Stimulated activated naive B cell treated with anti-CD40 and anti-IgM and Interleukin-4, amounts not matched to agents 10 μg/mL and 1 μg/mL and 100 μg/mL, for 72 hours (primary cell): Measurements from ENCODE around the gene BASP1.
A peak's percentile ranks its signal among the peaks of the same experiment; 100 is the strongest.

ENCODE experiments used
- ATAC-seq, 2 donors: fragments of 150-1000 bp; cut with Tn5 transposase; replicated peaks; 2 replicates each; pipeline ENCODE4 v1.10.0; 2021; ENCODE audit warnings: moderate library complexity in 1 of 2
- DNase-seq: peaks from one replicate; pipeline ENCODE4 v3.0.0; 2021
- H3K27ac Mint-ChIP-seq: one replicate; pipeline ENCODE4 v1.8.0; 2022; ENCODE audit warnings: mild to moderate bottlenecking, mixed read lengths
- H3K27me3 Mint-ChIP-seq, 2 donors: one replicate each; pipeline ENCODE4 v1.8.0; 2022; ENCODE audit warnings: mixed read lengths in 2 of 2
- H3K36me3 Mint-ChIP-seq, 2 donors: one replicate each; pipeline ENCODE4 v1.8.0; 2022; ENCODE audit warnings: mixed read lengths in 2 of 2, mild to moderate bottlenecking in 1 of 2
- H3K4me1 Mint-ChIP-seq, 2 donors: one replicate each; pipeline ENCODE4 v1.8.0; 2022; ENCODE audit warnings: mixed read lengths in 2 of 2, mild to moderate bottlenecking in 1 of 2
- H3K4me3 Mint-ChIP-seq, 2 donors: one replicate each; pipeline ENCODE4 v1.8.0; 2022; ENCODE audit warnings: mild to moderate bottlenecking in 2 of 2, mixed read lengths in 2 of 2, moderate library complexity in 1 of 2
- H3K9me3 Mint-ChIP-seq, 2 donors: one replicate each; pipeline ENCODE4 v1.8.0; 2022; ENCODE audit warnings: mixed read lengths in 2 of 2, mild to moderate bottlenecking in 1 of 2

The BASP1 gene, protein sequence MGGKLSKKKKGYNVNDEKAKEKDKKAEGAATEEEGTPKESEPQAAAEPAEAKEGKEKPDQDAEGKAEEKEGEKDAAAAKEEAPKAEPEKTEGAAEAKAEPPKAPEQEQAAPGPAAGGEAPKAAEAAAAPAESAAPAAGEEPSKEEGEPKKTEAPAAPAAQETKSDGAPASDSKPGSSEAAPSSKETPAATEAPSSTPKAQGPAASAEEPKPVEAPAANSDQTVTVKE

DNA sequence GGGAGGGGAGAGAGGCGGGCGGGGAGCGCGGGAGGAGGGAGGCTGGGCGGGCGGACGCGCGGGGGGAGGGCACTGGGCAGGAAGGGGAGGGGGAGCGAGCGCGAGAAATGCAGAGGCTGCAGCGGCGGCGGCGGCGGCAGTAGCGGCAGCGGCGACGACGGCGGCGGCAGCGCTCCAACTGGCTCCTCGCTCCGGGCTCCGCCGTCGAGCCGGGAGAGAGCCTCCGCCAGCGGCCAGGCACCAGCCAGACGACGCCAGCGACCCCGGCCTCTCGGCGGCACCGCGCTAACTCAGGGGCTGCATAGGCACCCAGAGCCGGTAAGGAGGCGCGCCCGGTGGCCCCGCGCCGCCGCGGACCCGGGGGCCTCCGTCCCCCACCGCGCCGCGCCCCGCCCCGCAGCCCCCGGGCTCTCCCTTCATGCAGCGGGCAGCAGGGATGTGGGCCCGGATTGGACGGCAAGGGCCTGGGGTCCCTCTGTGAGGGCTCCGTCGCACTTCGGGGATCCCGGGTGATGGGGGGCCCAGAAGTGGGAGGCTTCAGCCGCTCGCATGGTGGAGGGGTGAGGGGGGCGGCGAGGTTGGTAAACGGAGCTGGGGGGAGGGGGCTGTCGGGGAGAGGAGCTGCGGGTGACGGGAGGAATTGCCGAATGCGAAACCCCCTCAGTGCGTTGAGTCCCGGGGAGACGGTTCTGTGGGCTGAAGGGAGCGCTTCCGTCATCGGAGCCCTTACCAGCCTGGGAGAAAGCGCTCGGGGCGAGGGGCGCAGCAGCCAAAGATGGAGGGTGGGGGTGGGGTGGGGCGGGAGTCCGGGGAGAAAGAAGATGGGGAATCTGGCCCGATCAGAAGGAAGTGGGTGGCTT, at the start of gene BASP1:
Gene BASP1 (plus strand): TSS at position 139 of the 860 bp plus-strand sequence. CDS start 57,586 bp downstream, outside the sequence.
- Mint-ChIP-seq H3K27me3 (no peaks in the 10 kb centered on the region), H3K4me1 (peaks cover 35 to 64% of the 10 kb centered on the region in 2 donors), H3K9me3 (no peaks in the 10 kb centered on the region), H3K36me3 (peaks cover 18 to 26% of the 10 kb centered on the region in 2 donors), H3K27ac (peak within 1 kb of the TSS; percentile 97), H3K4me3 (peak within 1 kb of the TSS; percentile 87 to 97)
- DNase-seq (peak; percentile 73), ATAC-seq (peak; percentile 38 to 51)

DNA sequence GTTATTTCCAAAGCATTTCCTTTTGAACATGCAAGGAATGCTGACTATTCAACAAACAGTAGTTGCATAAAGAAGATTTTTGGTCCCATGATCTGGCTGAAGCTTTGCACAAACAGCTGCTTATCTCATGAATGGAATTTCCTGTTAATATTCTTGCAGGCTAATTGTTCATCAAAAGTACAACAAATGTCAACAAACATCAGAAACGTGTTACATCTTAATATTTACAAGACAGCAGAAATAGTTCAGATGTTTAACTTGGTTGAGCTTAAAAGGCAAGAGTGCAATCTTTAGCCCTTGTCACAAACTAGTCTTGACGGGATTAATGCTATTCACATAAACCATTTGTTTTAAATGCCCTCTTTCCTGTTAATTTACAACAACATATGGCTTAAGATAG, 47.9 kb upstream of the BASP1 start:
- no peak for ATAC-seq
- Mint-ChIP-seq H3K27me3 (peaks cover 6 to 13% of the 10 kb centered on the region in 2 donors), H3K27ac (no peak overlapping the region), H3K4me1 (peaks cover 0 to 1% of the 10 kb centered on the region in 2 donors), H3K9me3 (no peaks in the 10 kb centered on the region), H3K4me3 (no peak overlapping the region), H3K36me3 (no peaks in the 10 kb centered on the region)
- DNase-seq, result no peak

DNA sequence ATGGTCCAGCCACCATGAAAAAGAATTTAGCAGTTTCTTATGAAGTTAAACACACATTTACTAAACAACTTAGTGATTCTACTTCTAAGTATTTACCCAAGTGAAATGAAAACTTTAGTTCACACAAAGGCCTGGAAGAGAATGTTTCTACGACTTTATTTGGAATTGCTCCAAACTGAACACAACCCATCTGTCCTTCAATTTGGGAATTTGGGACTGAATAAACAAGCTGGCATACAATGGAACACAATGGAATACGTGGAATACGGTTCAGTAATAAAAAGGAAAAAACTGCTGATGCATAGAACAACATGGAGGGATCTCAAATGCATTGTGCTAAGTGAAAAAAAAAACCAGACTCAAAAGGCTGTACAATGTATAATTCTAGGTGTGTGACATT, 44.6 kb upstream of the BASP1 start:
- no peak for ATAC-seq
- no peaks in the 10 kb centered on the region for H3K9me3 Mint-ChIP-seq
- DNase-seq, result no peak
- no peak overlapping the region for H3K4me3 Mint-ChIP-seq
- peaks cover 0 to 1% of the 10 kb centered on the region in 2 donors for H3K4me1 Mint-ChIP-seq
- peaks cover 6 to 13% of the 10 kb centered on the region in 2 donors for H3K27me3 Mint-ChIP-seq
- H3K36me3 Mint-ChIP-seq, result no peaks in the 10 kb centered on the region
- H3K27ac Mint-ChIP-seq, result no peak overlapping the region

DNA sequence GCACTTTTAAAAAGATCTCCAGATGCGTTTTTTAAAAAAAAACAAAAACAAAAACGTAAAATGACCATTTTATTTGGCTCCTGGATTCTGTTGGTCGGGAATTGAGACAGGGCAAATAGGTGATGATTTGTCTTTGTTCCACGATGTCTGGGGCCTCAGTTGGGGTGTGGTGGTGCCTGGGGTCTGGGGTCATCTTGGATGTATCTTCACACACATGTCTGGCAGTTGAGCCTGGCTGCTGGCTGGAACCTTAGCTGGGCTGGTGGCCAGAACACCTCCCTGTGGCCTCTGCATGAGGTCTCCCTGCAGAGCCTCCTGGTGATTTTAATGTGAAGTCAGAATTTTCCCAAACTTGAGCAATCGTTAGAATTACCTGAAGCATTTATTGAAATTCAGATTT, 42.5 kb upstream of the BASP1 start:
- ATAC-seq (no peak), DNase-seq (no peak)
- no peak overlapping the region for H3K4me3 Mint-ChIP-seq
- peaks cover 10 to 13% of the 10 kb centered on the region in 2 donors for H3K27me3 Mint-ChIP-seq
- peaks cover 0 to 1% of the 10 kb centered on the region in 2 donors for H3K4me1 Mint-ChIP-seq
- H3K36me3 Mint-ChIP-seq, result no peaks in the 10 kb centered on the region
- H3K27ac Mint-ChIP-seq, result no peak overlapping the region
- H3K9me3 Mint-ChIP-seq, result no peaks in the 10 kb centered on the region

DNA sequence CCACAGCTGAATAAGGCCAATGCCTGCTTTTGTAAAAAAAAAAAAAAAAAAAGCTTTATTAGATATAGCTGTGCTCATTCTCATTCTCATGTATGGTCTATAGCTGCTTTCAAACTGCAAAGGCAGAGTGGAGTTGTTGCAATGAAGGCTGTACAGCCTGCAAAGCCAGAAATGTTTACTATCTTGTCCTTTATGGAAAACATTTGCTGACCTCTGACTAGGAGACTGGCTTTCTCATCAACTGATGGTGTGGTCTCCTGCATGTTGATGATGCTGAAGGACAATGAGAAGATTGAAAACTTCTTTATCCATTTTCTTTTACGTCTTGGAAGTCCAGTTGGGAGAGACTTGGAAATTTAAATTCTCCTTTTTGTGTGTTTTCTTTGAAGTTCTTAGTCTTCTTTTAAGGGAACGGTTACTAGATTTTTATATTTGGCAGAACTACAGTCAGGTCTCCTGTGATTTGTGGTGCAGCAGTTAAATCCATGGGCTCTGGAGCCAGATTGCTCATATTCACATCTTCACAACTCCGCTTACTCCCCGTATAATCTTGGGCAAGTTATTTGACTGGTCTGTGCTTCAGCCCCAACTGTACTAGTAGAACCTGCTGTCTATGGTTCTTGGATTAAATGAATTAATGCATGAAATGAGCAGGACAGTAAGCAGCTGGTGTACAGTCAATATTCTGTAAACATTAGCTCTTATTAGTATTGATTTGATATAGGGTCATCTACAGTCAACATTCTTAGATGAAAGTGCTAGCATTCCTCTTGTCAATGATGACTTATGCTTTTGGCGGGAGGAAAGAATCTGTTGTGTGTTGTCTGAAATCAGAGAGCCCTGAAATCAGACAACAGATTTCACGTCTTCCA, 39.7 kb upstream of the BASP1 start:
- H3K27ac Mint-ChIP-seq, result no peak overlapping the region
- H3K4me3 Mint-ChIP-seq, result no peak overlapping the region

DNA sequence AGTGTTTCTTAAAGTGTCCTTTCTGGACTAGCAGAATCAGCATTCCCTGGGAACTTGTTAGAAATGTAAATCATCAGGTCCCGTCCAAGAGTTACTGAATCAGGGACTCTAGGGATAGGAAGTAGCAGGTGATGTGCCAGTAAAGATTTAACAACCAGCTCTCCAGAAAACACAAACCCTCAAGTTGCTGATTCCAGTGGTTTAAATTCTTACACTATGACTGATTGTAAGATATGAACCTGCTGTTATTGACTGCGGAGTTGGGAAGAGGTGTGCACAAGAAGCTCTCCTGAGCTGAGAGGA, 39.1 kb upstream of the BASP1 start:
- ATAC-seq (no peak), DNase-seq (no peak)
- H3K36me3 Mint-ChIP-seq, result no peaks in the 10 kb centered on the region
- H3K27ac Mint-ChIP-seq, result no peak overlapping the region
- H3K27me3 Mint-ChIP-seq, result peaks cover 0 to 4% of the 10 kb centered on the region in 2 donors
- H3K9me3 Mint-ChIP-seq, result no peaks in the 10 kb centered on the region
- H3K4me1 Mint-ChIP-seq, result no peaks in the 10 kb centered on the region
- no peak overlapping the region for H3K4me3 Mint-ChIP-seq

More for the DNA sequence above, 39.7 kb upstream of the BASP1 start:
- H3K4me1 Mint-ChIP-seq, result no peaks in the 10 kb centered on the region
- H3K27me3 Mint-ChIP-seq, result peaks cover 4 to 5% of the 10 kb centered on the region in 2 donors
- ATAC-seq (no peak), DNase-seq (no peak)
- H3K36me3 Mint-ChIP-seq, result no peaks in the 10 kb centered on the region
- no peaks in the 10 kb centered on the region for H3K9me3 Mint-ChIP-seq

DNA sequence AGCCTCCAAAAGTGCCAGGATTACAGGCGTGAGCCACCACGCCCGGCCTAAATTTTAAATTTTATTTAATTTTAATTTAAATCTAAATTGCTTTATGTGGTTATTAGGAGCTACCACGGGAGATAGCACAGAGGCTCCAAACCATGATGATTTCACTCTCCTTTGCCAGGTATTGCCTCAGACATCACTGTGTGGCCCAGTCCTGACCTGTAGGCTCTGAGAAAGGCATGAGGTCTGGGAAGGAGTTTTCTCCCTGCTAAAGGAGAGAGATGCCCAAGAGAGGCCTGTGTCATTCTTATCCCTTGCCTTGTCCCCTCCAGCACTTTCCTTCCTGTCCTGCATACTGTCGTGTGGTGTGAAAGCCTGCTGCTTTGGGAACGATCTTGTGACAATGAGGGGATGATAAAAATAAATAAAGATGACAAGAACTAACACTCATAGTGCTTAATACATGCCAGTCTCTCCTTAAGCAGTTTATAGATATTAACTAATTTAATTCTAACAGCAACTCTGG, 37.0 kb upstream of the BASP1 start:
- Mint-ChIP-seq H3K9me3 (no peaks in the 10 kb centered on the region), H3K27ac (no peak overlapping the region), H3K36me3 (no peaks in the 10 kb centered on the region), H3K4me1 (no peaks in the 10 kb centered on the region), H3K27me3 (peaks cover 0 to 4% of the 10 kb centered on the region in 2 donors), H3K4me3 (no peak overlapping the region)
- DNase-seq (no peak), ATAC-seq (no peak)

DNA sequence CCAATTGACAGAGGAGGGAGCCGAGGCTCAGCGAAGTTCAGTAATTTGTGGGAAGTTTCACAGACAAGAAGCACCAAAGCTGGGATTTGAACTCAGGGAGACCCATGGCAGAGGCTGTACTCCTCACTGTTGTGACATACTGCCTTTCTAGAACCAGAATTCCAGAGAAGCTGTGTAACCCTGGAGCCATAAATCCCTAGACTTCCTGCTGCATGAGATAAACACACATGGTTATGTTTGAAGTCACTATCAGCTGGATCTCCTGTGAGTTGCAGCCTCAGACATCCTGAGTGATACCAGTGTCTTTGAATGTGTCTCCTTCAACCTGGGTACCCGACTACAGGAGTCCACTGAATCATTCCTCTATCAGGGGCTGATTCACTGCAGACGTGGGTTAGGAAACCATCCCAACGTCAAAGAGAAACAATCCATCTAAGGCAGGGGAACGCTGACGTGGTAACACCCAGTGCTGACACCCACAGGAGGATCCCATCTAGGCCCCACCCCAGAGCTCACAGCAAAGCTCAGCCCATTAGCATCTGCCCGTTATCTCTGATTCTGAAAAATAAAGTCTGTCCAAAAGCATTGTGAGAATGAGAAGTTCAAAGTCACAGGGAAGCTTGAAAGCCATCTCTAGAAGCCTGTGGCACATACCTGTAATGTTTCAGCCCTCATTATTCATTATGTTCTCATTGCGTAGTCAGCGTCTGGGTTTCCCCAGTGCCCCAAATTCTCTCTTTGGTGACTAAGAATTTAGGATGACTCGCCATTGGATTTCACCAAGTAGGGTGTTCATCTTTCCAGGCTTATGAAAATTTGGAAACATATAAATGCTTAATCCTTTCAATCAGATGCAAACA, 36.3 kb upstream of the BASP1 start:
- Mint-ChIP-seq H3K36me3 (no peaks in the 10 kb centered on the region), H3K4me1 (no peaks in the 10 kb centered on the region), H3K4me3 (no peak overlapping the region), H3K27ac (no peak overlapping the region), H3K9me3 (no peaks in the 10 kb centered on the region), H3K27me3 (peaks cover under 1 to 4% of the 10 kb centered on the region in 2 donors)
- ATAC-seq (no peak), DNase-seq (no peak)

DNA sequence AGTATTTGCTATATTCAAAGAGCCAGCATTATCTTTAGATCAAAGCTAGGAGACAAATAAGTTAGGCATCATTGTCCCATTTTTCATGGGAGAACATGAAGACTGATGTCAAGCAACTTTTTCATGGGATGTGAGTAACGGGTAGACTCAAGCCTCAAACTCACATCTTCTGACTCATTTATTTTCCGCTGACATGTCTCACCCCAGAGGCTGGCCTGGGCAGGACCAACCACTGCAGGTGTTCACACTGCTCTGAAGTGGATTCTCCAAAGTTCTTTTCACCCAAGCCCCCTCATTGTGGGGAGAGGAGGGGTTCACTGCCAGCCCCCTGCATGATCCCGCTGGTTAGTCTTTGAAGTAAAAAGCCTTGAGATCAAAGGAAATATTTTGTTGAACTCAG, 34.9 kb upstream of the BASP1 start:
- peaks cover 8 to 12% of the 10 kb centered on the region in 2 donors for H3K27me3 Mint-ChIP-seq
- H3K36me3 Mint-ChIP-seq, result no peaks in the 10 kb centered on the region
- no peak overlapping the region for H3K4me3 Mint-ChIP-seq
- H3K9me3 Mint-ChIP-seq, result no peaks in the 10 kb centered on the region
- ATAC-seq (no peak), DNase-seq (no peak)
- no peak overlapping the region for H3K27ac Mint-ChIP-seq
- no peaks in the 10 kb centered on the region for H3K4me1 Mint-ChIP-seq

DNA sequence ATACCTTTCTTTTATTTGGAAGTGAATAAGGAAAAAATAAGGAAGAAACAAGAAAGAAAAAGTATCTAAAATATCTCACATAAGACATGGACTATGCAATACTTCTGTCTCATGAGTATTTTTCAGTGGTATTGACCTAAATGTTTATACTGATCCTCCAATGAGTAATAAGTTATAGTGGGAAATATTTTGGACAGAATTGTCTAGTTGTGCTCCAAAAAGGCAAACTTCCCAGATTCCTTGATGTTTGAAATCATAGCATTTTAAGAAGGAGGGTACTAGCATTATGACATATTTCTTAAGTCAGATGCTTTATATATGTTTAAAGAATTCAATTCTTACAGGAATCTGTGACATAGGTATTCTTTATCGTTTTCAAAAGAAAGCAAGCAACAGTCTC, 34.5 kb upstream of the BASP1 start:
- Mint-ChIP-seq H3K9me3 (no peaks in the 10 kb centered on the region), H3K36me3 (no peaks in the 10 kb centered on the region), H3K4me3 (no peak overlapping the region), H3K4me1 (no peaks in the 10 kb centered on the region), H3K27ac (no peak overlapping the region), H3K27me3 (peaks cover 11 to 17% of the 10 kb centered on the region in 2 donors)
- DNase-seq (no peak), ATAC-seq (no peak)

DNA sequence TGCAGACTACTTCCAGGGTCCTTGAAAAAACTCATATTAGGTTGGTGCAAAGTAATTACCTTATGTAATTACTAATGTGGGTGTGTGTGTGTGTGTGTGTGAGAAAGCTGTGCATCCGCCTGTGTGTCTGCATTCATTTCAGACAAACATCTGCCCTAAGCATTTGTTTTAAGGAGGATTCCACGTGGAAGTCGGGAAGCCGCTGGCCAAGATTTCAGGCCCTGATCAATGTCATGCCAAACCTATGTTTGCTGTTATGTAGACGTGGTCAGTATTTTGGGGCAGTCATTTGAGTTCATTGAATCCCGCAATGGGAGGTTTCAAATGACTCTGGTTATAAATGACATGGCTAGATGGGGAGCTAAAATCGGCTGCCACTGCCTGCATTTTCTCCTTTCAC, 33.6 kb upstream of the BASP1 start:
- ATAC-seq, result no peak
- no peak overlapping the region for H3K4me3 Mint-ChIP-seq
- no peak overlapping the region for H3K27ac Mint-ChIP-seq
- H3K4me1 Mint-ChIP-seq, result no peaks in the 10 kb centered on the region
- no peaks in the 10 kb centered on the region for H3K36me3 Mint-ChIP-seq
- DNase-seq, result no peak
- peaks cover 13 to 19% of the 10 kb centered on the region in 2 donors for H3K27me3 Mint-ChIP-seq
- H3K9me3 Mint-ChIP-seq, result no peaks in the 10 kb centered on the region

DNA sequence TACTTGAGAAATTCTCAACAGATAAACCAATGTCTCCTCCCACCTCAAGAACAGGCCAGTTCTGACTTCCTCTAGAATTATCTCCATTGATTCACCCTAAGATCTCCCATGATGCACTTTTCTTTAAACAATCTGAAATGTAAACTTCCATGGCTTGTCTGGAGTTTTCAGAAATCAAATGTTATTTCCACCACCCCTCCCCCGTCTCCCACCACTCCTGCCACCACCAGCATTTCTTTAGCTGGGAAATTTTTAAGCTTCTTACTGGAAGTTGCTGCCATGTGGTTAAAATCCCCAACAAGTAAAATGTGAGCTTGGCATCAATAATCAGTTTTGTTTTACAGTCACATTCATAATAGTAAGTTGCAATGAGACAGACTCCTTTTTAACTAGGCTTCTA, 32.8 kb upstream of the BASP1 start:
- Mint-ChIP-seq H3K36me3 (no peaks in the 10 kb centered on the region), H3K27me3 (peaks cover 15 to 25% of the 10 kb centered on the region in 2 donors), H3K4me1 (peaks cover 0 to 3% of the 10 kb centered on the region in 2 donors), H3K27ac (no peak overlapping the region), H3K9me3 (no peaks in the 10 kb centered on the region), H3K4me3 (no peak overlapping the region)
- DNase-seq (no peak), ATAC-seq (no peak)

DNA sequence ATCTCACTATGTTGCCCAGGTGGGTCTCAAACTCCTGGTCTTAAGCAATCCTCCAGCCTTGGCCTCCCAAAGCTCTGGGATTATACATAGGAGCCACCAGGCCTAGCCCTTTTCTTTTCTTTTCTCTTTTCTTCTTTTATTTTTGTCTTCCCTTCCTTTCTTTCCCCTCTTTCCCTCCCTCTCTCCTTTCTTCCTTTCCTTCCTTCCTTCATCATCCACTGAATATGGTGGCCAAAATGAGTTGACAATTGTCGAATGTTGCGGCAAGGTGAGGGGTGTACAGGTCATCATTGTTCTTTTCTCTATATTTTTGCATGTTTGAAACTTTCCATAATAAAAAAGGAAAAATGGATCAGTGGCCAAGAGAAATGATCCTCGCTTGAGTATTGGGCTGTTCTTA, 32.1 kb upstream of the BASP1 start:
- Mint-ChIP-seq H3K4me1 (peaks cover 0 to 3% of the 10 kb centered on the region in 2 donors), H3K4me3 (no peak overlapping the region), H3K9me3 (no peaks in the 10 kb centered on the region), H3K36me3 (no peaks in the 10 kb centered on the region), H3K27me3 (peaks cover 13 to 25% of the 10 kb centered on the region in 2 donors), H3K27ac (no peak overlapping the region)
- no peak for ATAC-seq
- no peak for DNase-seq
